Stomach (tissue), 9 donors: ENCODE measurements around the gene CFAP77. TPM values are rescaled to one million over a fixed set of nuclear protein-coding genes. Genes with fewer than 3 reads are reported as not detected.

Source experiments
- DNase-seq, 2 donors: peaks; one replicate each; pipeline versions ENCODE4 v3.0.0 to v3.0.0-alpha.2; 2013 to 2019
- H3K27ac ChIP-seq, 5 donors: fragments of 200-600 bp in 4 of 5; sonication (generic) in 4 of 5; one replicate each; pipeline ENCODE4 v1.5.1; 2013 to 2019; ENCODE audit warnings: mild to moderate bottlenecking in 1 of 5, moderate library complexity in 1 of 5
- H3K27me3 ChIP-seq, 3 donors: fragments of 200-600 bp; sonication (generic); one replicate each; pipeline ENCODE4 v1.5.1; 2017 to 2019; ENCODE audit warnings: mixed run types in 1 of 3
- H3K36me3 ChIP-seq, 4 donors: fragments of 200-600 bp; sonication (generic); 1 replicate in 3 of 4; 2 replicates in 1 of 4; pipeline ENCODE4 v1.5.1; 2016 to 2019
- H3K4me1 ChIP-seq, 4 donors: fragments of 200-600 bp; sonication (generic); one replicate each; pipeline ENCODE4 v1.5.1; 2016 to 2019
- H3K4me3 ChIP-seq, 4 donors: fragments of 200-600 bp; sonication (generic) in 3 of 4; one replicate each; pipeline ENCODE4 v1.5.1; 2016 to 2019; ENCODE audit warnings: mild to moderate bottlenecking in 1 of 4
- H3K9me3 ChIP-seq, 4 donors: fragments of 200-600 bp; sonication (generic); one replicate each; pipeline ENCODE4 v1.5.1; 2016 to 2019
- EP300 ChIP-seq: sonication (generic); formaldehyde crosslinking; IDR thresholded peaks from one replicate; pipeline ENCODE4 v1.6.1; 2017; ENCODE audit warnings: antibody characterized with exemption
- POLR2A ChIP-seq, 4 donors: fragments of 450-650 bp; IDR thresholded peaks; one replicate each; pipeline ENCODE4 v1.6.1; 2016; ENCODE audit warnings: antibody characterized with exemption in 4 of 4, control low read depth in 2 of 4, mild to moderate bottlenecking in 1 of 4, moderate library complexity in 1 of 4
- POLR2AphosphoS5 ChIP-seq, 3 donors: sonication (generic); formaldehyde crosslinking; IDR thresholded peaks; one replicate each; pipeline ENCODE4 v1.6.1; 2016; ENCODE audit warnings: antibody characterized with exemption in 3 of 3
- WGBS, 5 donors: extraction: QIAGEN DNeasy Blood & Tissue Kit in 3 of 5; methylation state at CpG; one replicate each; pipeline versions ENCODE4 v1.1.5 to v1.1.7; 2013 to 2018; 5-methylcytosine and 5-hydroxymethylcytosine counted together
- intact Hi-C: fragments of 100-400 bp; cut with DNase I; formaldehyde crosslinking; loops from one replicate; pipeline ENCODE4 v1.15.1; 2023; ENCODE audit warnings: low total_unique reads
- polyA plus RNA-seq, 3 donors: library from polyadenylated mRNA; stranded (reverse); fragments of 200-250 nt; gene quantifications; one replicate each; pipeline ENCODE4 v1.2.3, GENCODE V29; 2013
- total RNA-seq, 5 donors: library from RNA; depleted of rRNA; stranded (reverse); fragments of >200 nt; gene quantifications; one replicate each; pipeline versions ENCODE4 v1.1.0 to v1.2.3, GENCODE V29; 2014 to 2016
- TF ChIP-seq, protein P1 (sequence below), 7 experiments: fragments of 450-650 bp in 4 of 7; fragments of 200-600 bp in 3 of 7; sonication (generic) in 3 of 7; IDR thresholded peaks; one replicate each; pipeline ENCODE4 v1.5.1; 2016 to 2019; ENCODE audit warnings: antibody characterized with exemption in 7 of 7, control low read depth in 2 of 7, mild to moderate bottlenecking in 1 of 7
- donor health status: healthy with polysubstance abuse.
- donor health status: Bipolar disorder and iron deficiency.
- donor health status: healthy.

Gene CFAP77
- total and polyA plus RNA-seq, 8 donors = not detected

DNA sequence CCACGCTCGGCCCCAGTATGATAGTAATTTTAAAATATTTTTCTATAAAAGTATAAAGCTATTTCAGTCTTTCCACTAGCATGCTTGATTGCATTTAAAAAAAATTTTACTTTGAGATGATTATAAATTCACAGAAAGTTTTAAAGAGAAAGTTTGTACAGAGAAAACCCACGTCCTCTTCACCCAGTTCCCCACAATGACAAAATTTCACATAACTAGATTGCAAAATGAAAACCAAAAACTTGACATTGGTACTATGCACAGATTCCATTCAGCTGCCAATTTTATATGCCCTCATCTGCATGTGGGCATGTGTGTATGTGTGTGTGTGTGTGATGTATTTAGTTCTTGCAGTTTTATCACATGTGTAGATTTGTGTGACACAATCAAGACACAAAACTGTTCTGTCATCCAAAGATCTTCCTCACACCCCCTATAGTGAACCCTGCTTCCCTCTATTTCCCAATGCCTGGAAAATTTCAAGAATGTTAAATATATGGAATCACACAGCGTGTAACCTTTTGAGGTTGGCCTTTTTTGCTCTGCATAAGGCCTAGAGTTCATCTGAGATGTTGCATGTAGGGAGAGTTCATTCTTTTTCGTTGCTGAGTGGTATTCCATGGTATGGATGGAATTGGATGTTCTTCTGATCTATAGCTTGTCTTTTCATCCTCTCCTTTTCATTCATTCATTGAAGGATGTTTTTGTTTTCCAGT is 115.5 kb downstream of the CFAP77 start:
- intact Hi-C loops = no loop called here
- no peaks in the 10 kb centered on the region for H3K9me3 ChIP-seq
- H3K4me1 ChIP-seq = no peaks in the 10 kb centered on the region
- H3K36me3 ChIP-seq = no peaks in the 10 kb centered on the region
- no peak for DNase-seq
- peaks cover 0 to 5% (median 0%) of the 10 kb centered on the region in 3 donors for H3K27me3 ChIP-seq
- TF ChIP-seq EP300 = no peak
- TF ChIP-seq POLR2A (IDR thresholded peaks at IDR 0.05) = no peak
- no peak for TF ChIP-seq POLR2AphosphoS5 (IDR thresholded peaks at IDR 0.05)
- TF ChIP-seq, protein P1, sequence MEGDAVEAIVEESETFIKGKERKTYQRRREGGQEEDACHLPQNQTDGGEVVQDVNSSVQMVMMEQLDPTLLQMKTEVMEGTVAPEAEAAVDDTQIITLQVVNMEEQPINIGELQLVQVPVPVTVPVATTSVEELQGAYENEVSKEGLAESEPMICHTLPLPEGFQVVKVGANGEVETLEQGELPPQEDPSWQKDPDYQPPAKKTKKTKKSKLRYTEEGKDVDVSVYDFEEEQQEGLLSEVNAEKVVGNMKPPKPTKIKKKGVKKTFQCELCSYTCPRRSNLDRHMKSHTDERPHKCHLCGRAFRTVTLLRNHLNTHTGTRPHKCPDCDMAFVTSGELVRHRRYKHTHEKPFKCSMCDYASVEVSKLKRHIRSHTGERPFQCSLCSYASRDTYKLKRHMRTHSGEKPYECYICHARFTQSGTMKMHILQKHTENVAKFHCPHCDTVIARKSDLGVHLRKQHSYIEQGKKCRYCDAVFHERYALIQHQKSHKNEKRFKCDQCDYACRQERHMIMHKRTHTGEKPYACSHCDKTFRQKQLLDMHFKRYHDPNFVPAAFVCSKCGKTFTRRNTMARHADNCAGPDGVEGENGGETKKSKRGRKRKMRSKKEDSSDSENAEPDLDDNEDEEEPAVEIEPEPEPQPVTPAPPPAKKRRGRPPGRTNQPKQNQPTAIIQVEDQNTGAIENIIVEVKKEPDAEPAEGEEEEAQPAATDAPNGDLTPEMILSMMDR (IDR thresholded peaks at IDR 0.05) = no peak
- no peak overlapping the region for H3K27ac ChIP-seq
- 80 to 93% (median 84%) methylated on average over 5 of the region's 5 CpGs for WGBS, 5 donors
- no peak overlapping the region for H3K4me3 ChIP-seq

DNA sequence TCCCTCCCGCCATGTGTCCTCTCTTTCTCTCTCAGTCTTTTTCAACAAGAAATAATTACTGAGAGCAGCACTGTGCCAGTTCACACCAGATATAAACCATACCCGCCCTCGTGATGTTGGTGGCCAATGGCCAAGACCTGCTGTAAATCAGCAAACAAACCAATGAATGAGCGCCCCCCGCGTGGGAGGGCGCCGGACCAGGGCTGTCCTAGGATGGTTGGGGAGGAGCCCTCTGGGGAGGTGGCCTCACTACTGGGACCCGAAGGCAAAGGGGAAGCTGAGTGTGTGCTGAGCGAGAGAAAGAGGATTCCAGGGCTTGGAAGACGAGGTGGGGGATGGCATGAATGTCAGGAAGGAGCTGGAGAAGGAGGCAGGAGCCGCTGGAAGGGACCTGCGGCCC is 121.2 kb downstream of the CFAP77 start:
- 23 to 29% (median 25%) methylated on average over 13 of the region's 13 CpGs for WGBS, 5 donors
- DNase-seq = peak in 1 of 2 donors; percentile 66
- no peaks in the 10 kb centered on the region for H3K36me3 ChIP-seq
- TF ChIP-seq POLR2A (IDR thresholded peaks at IDR 0.05) (no peak), EP300 (no peak), POLR2AphosphoS5 (IDR thresholded peaks at IDR 0.05) (no peak)
- TF ChIP-seq, protein P1 (IDR thresholded peaks at IDR 0.05) = no peak
- peaks cover 6 to 27% (median 15%) of the 10 kb centered on the region in 4 donors for H3K9me3 ChIP-seq
- H3K27ac ChIP-seq = no peak overlapping the region
- no peak overlapping the region for H3K4me3 ChIP-seq
- H3K27me3 ChIP-seq = peaks cover 0 to 34% (median 9%) of the 10 kb centered on the region in 3 donors
- intact Hi-C loops = no loop called here
- H3K4me1 ChIP-seq = peaks cover 0 to 7% (median 0%) of the 10 kb centered on the region in 4 donors

DNA sequence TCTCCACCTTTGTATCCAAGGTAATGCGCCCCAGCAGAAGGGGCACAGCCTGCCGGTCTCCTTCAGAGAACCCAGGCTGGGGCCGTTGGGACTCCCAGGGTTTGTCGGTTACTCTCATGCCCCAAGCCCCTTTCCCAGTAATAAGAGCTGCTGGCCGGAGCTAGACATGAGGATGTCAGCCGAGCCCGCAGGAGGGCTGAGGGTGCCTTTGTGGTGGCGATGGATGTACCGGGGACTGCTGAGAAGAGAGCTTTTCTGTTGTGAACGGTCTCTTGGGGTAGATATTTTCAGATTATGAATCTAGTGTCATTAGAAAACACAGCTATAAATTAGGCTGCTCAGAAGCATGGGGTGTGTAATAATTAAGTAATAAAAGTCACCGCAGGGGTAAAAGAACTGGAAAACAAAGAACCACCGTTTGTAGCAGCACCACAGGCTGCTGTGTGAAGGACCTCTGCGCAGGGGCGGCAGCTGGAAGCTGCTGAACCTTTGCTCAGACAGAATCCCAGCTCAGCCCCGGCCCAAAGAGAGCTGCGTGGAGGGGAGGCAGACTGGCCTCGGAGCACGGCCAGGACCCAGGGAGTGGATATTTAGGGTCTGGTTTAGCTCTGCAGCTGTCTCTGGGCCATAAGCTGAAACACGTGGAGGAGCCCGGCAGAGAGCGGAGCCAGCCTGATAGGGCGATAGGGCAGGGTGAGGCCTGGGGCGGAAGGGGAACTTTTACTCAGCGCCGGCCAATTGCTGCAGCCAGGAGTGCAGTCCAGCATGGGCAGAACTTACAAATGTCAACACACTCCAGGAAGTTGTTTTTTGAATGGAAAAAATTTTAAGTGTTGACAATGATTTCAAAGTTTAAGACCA is 121.9 kb downstream of the CFAP77 start:
- intact Hi-C loops = no loop called here

DNA sequence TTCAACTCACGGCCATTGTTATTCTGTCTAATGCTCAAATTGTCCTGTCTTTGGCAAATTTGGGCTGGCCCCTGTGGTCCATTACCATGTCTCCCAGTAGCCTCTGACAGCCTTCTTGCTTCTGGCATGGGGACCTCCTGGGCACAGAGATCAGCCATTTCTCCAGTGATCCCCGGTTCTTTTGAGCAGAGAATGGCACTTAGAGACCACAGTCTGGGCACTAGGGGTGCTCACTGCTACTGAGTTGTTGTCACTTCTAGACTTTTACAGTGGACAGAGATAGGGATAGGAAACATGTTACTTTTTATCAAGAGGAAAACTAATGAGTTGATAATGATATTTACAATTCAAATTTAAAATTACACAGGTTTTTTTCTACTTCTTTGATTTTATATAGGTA is 124.8 kb downstream of the CFAP77 start:
- Histone ChIP-seq H3K4me1 (peaks cover 0 to 7% (median 0%) of the 10 kb centered on the region in 4 donors), H3K27me3 (peaks cover 0 to 45% (median 9%) of the 10 kb centered on the region in 3 donors), H3K9me3 (peaks cover 6 to 27% (median 18%) of the 10 kb centered on the region in 4 donors), H3K36me3 (no peaks in the 10 kb centered on the region), H3K27ac (no peak overlapping the region), H3K4me3 (no peak overlapping the region)
- TF ChIP-seq, protein P1 (IDR thresholded peaks at IDR 0.05) = no peak
- TF ChIP-seq POLR2AphosphoS5 (IDR thresholded peaks at IDR 0.05) (no peak), EP300 (no peak), POLR2A (IDR thresholded peaks at IDR 0.05) (no peak)
- DNase-seq = no peak
- WGBS, 5 donors = 90 to 97% (median 93%) methylated on average over 2 of the region's 2 CpGs
- intact Hi-C loops = no loop called here

More for the DNA sequence above, 121.9 kb downstream of the CFAP77 start:
- 76 to 83% (median 77%) methylated on average over 15 to 25 of the region's 25 CpGs for WGBS, 5 donors
- no peaks in the 10 kb centered on the region for H3K36me3 ChIP-seq
- DNase-seq = no peak
- peaks cover 0 to 7% (median 0%) of the 10 kb centered on the region in 4 donors for H3K4me1 ChIP-seq
- TF ChIP-seq POLR2A (IDR thresholded peaks at IDR 0.05) (no peak), EP300 (no peak), POLR2AphosphoS5 (IDR thresholded peaks at IDR 0.05) (no peak)
- TF ChIP-seq, protein P1 (IDR thresholded peaks at IDR 0.05) = no peak
- H3K27ac ChIP-seq = no peak overlapping the region
- H3K4me3 ChIP-seq = no peak overlapping the region
- H3K9me3 ChIP-seq = peaks cover 6 to 27% (median 16%) of the 10 kb centered on the region in 4 donors
- peaks cover 0 to 39% (median 9%) of the 10 kb centered on the region in 3 donors for H3K27me3 ChIP-seq
